ENCODE measurements around the gene COL28A1. TPM values are rescaled to one million over a fixed set of nuclear protein-coding genes. Genes with fewer than 3 reads are reported as not detected.
"Not testable (repeated sequence)": the region's sequence is repeated elsewhere in the genome, so short reads cannot be mapped to it uniquely, and the experiment has no call there.

The COL28A1 gene
- polyA plus RNA-seq, 1 experiment, result 0.04 TPM

DNA sequence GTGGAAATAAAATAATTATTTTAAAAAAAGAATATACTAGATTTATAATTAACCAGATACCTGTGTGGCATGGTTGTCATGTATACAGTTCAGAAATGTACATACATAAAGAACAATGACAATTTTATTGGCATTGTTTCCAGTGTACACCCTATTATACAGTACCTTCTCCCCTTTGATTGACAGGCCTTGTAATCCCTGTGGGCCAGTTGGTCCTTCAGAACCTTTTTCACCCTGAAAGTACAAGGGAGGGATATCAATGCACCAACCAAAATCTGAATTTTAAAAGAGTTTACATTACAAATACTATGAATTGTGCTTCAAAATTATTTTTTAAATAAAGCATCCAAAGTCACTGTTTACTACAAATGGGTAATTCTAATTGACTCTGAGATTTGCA is 61.2 kb downstream of the COL28A1 start:
- POLR2A ChIA-PET, result interaction anchor here (0.7 kb wide), 1 partner anchor 368 kb away, joined by 3 read pairs; no protein-coding TSS in a partner anchor
- Histone ChIP-seq H3K36me3 (ENCODE audit: control insufficient read depth, insufficient read depth, low read length) (no peaks in the 10 kb centered on the region), H3K27me3 (ENCODE audit: control insufficient read depth, insufficient read depth, low read length) (no peaks in the 10 kb centered on the region), H3K4me3 (ENCODE audit: low read depth, low read length) (no peak overlapping the region)
- TF ChIP-seq, protein P1, sequence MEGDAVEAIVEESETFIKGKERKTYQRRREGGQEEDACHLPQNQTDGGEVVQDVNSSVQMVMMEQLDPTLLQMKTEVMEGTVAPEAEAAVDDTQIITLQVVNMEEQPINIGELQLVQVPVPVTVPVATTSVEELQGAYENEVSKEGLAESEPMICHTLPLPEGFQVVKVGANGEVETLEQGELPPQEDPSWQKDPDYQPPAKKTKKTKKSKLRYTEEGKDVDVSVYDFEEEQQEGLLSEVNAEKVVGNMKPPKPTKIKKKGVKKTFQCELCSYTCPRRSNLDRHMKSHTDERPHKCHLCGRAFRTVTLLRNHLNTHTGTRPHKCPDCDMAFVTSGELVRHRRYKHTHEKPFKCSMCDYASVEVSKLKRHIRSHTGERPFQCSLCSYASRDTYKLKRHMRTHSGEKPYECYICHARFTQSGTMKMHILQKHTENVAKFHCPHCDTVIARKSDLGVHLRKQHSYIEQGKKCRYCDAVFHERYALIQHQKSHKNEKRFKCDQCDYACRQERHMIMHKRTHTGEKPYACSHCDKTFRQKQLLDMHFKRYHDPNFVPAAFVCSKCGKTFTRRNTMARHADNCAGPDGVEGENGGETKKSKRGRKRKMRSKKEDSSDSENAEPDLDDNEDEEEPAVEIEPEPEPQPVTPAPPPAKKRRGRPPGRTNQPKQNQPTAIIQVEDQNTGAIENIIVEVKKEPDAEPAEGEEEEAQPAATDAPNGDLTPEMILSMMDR (IDR thresholded peaks at IDR 0.05; ENCODE audit: insufficient read depth, low read depth, low read length), result no peak
- CTCF ChIA-PET, result interaction anchor here (0.9 kb wide), 1 partner anchor 13 kb away, joined by 3 read pairs; no protein-coding TSS in a partner anchor
- no peak for DNase-seq (ENCODE audit: low read depth)

DNA sequence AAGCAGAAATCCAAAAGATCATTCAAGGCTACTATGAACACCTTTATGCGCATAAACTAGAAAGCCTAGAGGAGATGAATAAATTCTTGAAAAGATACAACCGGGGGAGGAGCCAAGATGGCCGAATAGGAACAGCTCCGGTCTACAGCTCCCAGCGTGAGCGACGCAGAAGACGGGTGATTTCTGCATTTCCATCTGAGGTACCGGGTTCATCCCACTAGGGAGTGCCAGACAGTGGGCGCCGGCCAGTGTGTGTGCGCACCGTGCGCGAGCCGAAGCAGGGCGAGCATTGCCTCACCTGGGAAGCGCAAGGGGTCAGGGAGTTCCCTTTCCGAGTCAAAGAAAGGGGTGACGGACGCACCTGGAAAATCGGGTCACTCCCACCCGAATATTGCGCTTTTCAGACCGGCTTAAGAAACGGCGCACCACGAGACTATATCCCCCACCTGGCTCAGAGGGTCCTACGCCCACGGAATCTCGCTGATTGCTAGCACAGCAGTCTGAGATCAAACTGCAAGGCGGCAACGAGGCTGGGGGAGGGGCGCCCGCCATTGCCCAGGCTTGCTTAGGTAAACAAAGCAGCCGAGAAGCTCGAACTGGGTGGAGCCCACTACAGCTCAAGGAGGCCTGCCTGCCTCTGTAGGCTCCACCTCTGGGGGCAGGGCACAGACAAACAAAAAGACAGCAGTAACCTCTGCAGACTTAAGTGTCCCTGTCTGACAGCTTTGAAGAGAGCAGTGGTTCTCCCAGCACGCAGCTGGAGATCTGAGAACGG is 70.5 kb downstream of the COL28A1 start:
- H3K36me3 ChIP-seq (ENCODE audit: control insufficient read depth, insufficient read depth, low read length); H3K4me3 ChIP-seq (ENCODE audit: low read depth, low read length); CTCF ChIA-PET; POLR2A ChIA-PET; H3K27me3 ChIP-seq (ENCODE audit: control insufficient read depth, insufficient read depth, low read length); DNase-seq (ENCODE audit: low read depth): not testable (repeated sequence)

DNA sequence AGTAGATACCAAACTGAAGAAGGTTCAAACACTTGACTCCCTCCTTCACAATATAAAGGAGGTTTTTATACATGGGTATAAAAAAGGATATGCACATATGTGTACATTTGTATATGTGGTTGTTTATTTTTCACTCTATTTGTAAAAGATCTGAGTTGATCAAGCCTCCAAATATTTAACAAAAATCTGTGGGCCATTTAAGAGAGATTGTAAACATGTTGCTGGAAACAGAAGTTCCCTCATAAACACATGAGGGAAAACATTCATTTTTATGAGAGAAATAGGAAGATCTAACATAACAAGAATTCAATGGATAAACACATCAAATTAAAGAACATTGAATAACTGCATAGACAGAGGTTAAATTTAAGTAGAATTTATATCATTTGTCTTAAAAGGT is 81.7 kb downstream of the COL28A1 start:
- POLR2A ChIA-PET, result no interaction called here
- H3K27me3 ChIP-seq (ENCODE audit: control insufficient read depth, insufficient read depth, low read length), result no peaks in the 10 kb centered on the region
- H3K36me3 ChIP-seq (ENCODE audit: control insufficient read depth, insufficient read depth, low read length), result no peaks in the 10 kb centered on the region
- no peak for DNase-seq (ENCODE audit: low read depth)
- CTCF ChIA-PET, result no interaction called here
- TF ChIP-seq, protein P1 (IDR thresholded peaks at IDR 0.05; ENCODE audit: insufficient read depth, low read depth, low read length), result no peak
- no peak overlapping the region for H3K4me3 ChIP-seq (ENCODE audit: low read depth, low read length)

DNA sequence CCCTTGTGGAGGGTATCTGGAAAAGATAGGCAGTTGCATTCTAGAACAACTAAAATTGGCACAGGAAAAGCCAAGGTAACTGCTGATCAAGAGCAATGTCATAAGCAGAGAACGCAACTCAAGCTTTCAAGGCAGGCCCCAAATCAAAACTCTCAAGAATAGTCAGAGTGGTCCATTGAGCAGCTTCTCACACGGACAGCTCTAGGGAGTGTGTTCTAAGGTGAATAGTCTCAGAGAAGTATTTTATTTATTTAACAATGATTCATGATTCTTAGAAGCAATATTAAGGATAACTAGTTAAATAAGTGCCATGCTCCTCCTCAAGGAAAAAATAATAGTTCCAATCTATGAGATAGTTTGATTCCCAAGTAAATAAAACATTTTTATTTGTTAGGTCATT is 83.0 kb downstream of the COL28A1 start:
- Histone ChIP-seq H3K36me3 (ENCODE audit: control insufficient read depth, insufficient read depth, low read length) (no peaks in the 10 kb centered on the region), H3K4me3 (ENCODE audit: low read depth, low read length) (no peak overlapping the region), H3K27me3 (ENCODE audit: control insufficient read depth, insufficient read depth, low read length) (no peaks in the 10 kb centered on the region)
- ChIA-PET POLR2A (no interaction called here), CTCF (interaction anchor here (1.0 kb wide), 1 partner anchor 10 kb away, joined by 4 read pairs; no protein-coding TSS in a partner anchor)
- TF ChIP-seq, protein P1 (IDR thresholded peaks at IDR 0.05; ENCODE audit: insufficient read depth, low read depth, low read length), result no peak
- no peak for DNase-seq (ENCODE audit: low read depth)

DNA sequence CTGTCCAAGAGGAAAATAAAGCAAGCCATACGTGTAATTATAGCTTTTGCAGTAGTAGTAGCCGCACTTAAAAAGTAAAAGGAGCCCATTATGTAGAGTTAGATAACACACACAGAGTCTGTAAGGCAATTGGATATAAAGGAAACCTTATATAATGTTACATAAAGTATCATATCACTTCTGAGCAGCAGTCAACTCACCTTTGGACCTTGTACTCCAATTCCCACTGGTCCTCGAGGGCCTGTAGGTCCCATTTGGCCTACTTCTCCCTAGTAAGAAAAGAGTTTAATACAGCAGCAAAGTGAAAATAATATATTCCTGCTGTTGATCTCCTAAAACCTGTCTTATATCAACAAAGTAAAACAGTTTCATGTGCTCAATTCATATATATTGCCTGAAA is 83.6 kb downstream of the COL28A1 start:
- CTCF ChIA-PET, result interaction anchor here (1.0 kb wide), 1 partner anchor 11 kb away, joined by 4 read pairs; no protein-coding TSS in a partner anchor
- no peaks in the 10 kb centered on the region for H3K36me3 ChIP-seq (ENCODE audit: control insufficient read depth, insufficient read depth, low read length)
- TF ChIP-seq, protein P1 (IDR thresholded peaks at IDR 0.05; ENCODE audit: insufficient read depth, low read depth, low read length), result no peak
- POLR2A ChIA-PET, result no interaction called here
- no peaks in the 10 kb centered on the region for H3K27me3 ChIP-seq (ENCODE audit: control insufficient read depth, insufficient read depth, low read length)
- DNase-seq (ENCODE audit: low read depth), result no peak
- no peak overlapping the region for H3K4me3 ChIP-seq (ENCODE audit: low read depth, low read length)

DNA sequence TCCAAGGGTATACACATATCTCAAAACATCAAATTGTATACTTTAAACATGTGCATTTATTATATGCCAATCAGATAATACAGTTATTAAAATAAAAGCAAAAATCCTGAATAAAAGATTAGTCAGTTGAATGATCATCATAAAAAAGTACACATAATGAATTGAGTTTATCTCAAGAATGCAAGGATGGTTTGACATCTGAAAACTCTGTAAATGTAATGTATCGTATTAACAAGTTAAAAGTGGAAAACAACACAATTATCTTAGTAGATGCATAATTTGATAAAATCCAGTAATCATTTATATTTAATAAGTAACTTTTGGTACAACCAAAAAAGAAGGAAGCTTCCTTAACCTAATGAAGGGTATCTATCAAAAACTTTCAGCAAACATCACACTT is 86.6 kb downstream of the COL28A1 start:
- Histone ChIP-seq H3K27me3 (ENCODE audit: control insufficient read depth, insufficient read depth, low read length) (no peaks in the 10 kb centered on the region), H3K36me3 (ENCODE audit: control insufficient read depth, insufficient read depth, low read length) (no peaks in the 10 kb centered on the region), H3K4me3 (ENCODE audit: low read depth, low read length) (no peak overlapping the region)
- ChIA-PET POLR2A (no interaction called here), CTCF (no interaction called here)
- DNase-seq (ENCODE audit: low read depth), result no peak
- TF ChIP-seq, protein P1 (IDR thresholded peaks at IDR 0.05; ENCODE audit: insufficient read depth, low read depth, low read length), result no peak

All from BJ (cell line).